HG02973 (cell line): ENCODE data around the gene UBXN11.
"Not testable (repeated sequence)": the region's sequence is repeated elsewhere in the genome, so short reads cannot be mapped to it uniquely, and the experiment has no call there.

Source experiments
- ATAC-seq: cut with Tn5 transposase; IDR thresholded peaks from one replicate; pipeline ENCODE4 v1.9.1; 2021; ENCODE audit warnings: moderate library complexity; ENCODE audit not compliant: unreplicated experiment

Gene UBXN11

DNA sequence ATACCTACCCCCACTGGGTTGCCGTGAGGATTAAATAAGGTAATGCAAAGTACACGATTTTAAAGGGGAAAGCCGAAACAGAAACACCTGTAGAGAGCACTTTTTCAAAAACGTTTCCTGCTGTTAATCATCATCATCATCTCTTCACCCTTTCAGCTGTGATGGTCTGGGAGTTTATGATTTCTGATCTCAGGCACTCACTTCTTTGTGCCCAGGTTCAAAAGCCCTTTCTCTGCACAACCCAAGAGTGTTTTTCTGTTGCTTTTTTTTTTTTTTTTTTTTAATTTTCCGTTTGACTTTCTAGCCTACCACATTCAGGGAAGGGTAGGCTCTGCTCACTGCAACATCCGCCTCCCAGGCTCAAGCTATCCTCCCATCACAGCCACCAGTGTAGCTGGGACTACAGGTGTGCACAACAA, 936 bp upstream of the UBXN11 start:
- no peak for ATAC-seq

GRCh38 chr1:26305667-26306289, 658 bp downstream of the UBXN11 start:
- ATAC-seq = no peak

DNA sequence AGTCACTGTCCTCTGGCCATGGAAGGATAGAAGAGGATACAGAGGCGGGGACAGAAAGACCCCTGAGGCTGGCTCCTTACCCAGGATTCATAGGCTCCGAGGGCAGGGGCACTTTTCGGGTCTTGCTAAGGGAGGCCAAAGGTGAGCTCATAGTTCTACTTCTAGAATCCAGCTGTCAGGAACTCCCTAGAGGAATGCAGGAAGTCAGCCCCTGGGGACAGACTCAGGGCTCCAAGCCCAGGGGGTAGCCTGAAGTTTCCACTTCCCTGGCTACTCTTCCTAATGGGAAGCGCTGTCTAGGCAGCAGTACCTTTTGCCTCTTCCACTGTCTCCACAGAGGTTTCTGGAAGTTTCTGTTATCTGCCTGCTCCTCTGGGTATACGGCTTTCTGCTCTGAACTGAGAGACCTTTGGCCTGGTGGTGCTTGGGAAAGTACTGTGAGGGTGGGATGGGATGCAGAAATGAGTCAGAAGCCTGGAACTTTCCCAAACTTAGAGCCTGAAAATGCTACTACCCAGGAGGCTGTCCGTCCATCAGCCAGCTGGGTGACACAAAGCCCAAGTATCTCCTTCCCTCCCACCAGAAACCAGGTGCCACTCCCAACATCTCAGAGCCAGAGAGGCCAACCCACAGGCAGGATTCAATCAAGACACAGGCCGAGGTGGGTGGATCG, 3.6 kb downstream of the UBXN11 start:
- ATAC-seq = no peak

DNA sequence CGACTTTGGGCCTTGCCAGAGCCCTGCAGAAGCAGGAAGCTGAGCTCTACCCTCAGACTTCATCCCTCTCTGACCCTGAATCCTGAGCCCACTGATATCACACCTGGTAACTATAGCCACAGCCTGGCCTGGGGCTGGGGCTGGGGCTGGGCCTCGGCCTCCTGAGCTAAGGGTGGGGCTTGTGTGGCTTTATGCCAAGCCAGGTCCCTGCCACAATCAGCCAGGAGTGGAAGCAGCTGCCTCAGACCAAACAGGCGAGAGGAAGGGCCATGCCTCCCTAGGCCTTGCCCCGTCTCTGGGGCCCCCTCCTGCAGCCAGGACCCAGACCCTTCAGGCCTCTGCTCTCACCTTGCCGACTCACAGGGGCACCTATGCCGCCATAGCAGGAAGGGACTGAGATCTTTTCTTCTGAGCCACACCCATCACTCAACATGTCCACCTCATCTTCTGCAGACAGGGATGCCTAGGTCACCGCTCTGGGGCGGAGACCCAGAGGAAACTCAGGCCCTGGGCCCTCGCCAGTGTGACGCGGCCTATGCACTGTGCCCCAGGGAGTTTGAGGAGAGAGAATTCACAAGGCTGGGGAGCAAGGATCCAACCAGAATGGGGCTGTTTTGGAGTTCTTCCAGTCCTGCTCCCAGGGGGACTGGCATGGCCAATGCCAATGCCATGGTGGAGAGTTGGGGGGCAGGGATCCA, 5.7 kb downstream of the UBXN11 start:
- no peak for ATAC-seq

- ATAC-seq = no peak
These were observed 8.7 kb downstream of the UBXN11 start for GRCh38 chr1:26297791-26298124.

DNA sequence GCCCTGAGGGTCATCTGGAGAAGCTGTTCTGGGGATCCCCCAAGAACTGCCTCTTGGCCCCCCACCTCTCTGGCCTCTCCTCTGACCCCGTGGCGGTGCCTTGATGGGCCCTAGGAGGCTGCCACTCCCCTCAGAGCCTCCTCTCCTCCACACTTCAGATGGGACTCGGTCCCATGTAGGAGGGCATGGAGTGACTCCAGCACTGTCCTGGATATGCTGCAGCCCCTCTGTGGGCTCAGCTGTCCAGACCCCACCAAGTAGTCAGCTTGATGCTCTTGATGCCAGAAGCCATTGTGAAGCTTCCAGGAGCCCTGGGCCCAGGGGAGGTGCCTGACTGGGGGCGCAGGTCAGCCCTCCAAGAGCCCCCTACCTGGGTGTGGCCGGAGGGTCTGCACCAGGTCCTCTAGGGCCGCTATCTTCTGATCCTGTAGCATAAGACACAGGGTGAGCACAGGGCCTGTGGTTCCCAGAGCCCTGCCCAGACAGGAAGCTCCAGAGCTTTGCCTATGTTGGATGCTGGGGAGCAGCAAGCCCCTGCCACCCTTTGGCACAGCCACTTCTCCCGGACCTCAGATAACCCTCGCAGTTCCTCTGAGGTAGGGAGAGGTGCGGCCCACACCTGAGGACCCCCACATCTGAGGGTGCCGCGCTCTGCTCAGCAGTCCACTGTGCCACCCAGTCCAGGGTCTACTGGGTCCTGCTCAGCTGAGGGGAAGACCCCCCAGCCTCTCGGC, 9.2 kb downstream of the UBXN11 start:
- no peak for ATAC-seq

DNA sequence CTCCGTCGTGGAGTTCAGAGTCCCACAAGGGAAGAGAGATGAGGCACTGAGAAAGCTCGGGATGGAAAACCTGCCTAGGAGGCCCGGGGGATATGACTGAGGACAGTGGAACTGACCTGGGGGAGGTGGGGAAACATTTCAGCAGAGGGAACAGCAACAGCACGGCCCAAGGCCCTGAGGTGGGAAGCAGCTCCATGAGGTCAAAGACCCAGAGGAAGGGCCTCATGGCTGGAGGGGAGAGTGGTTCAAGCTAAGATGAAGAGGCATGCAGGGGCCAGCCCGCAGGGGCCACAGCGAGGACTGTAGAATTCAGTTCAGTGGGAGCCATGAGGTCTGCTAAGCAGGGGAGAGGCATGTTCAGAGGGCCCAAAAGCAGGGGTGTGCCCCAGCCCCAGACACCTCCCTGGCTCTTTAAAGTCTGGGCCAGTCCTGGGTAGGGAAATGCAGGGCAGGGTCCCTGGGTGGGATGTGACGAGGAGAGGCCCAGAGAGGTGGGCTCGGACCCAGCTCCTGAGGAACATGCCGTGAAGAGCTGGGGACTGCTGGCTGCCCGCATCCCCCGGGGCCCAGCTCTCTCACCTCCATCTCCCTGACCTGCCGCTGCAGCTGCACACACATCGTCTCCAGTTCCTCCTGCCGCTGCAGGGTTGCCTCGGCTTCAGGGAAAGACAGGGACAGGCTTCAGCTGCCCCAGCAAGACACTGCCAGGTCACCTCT, 9.9 kb downstream of the UBXN11 start:
- ATAC-seq = no peak

DNA sequence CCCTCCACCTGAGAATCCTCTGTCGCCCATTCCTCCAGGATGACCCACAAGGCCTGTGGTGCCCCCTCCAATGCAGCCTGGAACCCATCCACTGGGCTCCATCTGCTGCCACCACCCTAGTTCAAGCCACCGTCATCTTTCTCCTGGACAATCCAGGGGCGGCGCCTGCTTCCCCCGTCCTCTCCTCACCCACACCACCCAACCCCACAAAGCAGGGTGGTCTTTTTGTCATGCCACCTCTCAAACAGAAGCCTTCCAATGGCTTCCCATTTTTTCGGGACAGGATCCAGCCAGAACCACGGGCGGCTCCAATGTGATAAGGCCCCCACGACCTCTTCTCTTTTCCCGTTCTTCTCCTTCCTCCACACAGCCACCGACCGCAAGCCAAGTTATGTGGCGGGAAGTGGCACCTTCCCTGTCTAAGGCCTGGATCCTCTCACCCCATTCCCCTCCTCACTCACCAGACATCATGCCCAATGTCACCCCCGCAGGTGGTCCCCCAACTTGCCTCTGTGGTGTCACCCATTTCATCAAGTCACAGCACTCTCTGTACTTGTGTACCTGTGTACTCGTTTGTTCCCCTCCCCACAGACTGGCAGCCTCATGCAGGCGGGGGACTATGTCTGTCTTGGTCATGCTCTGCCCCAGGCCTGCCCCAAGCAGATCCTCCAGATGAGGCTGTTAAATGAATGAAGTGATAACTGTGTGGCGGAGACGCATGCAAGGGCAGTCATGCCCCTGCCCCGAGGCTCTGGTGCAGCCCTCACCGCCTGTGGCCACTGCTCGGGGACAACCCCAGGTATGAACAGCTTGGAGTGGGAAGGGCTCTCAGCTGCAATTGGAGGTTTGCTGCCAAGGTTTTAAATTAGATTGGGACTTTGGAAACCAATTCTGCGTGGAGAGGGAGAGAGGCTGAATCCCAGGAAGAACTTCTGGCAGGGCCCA, 11.0 kb downstream of the UBXN11 start:
- ATAC-seq = no peak

DNA sequence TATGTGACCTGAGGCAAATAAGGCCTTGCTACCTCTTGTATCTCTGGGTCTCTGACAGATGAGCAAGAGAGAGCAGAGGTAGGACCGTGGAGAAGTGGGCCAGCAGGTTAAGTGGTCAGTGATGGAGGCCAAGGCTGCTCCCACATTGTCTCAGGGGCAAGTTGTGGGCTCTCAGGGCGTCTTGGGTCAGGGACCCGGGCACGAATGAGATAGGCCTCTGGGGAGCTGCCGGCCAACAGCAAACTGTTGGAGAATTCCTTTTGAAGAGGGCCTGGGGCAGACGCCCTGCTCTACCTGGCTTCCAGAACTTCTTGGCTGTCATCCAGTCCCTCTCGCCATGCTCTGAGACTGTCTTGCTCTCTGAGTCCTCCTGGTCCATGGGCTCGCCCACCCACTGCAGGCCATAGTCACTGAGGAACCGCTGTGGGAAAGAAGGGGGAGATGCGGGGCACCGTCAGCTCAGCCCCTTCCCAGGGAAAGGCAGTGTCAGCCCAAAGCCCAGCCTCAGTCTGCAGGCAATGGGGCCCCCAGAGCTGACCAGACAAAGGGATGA, 12.4 kb downstream of the UBXN11 start:
- no peak for ATAC-seq

- not testable (repeated sequence) for ATAC-seq
These were observed 13.7 kb downstream of the UBXN11 start for GRCh38 chr1:26292735-26293134.

- no peak for ATAC-seq
These were observed 14.5 kb downstream of the UBXN11 start for GRCh38 chr1:26291939-26292338.

GRCh38 chr1:26291433-26291832, 15.0 kb downstream of the UBXN11 start:
- no peak for ATAC-seq

- no peak for ATAC-seq
These were observed 15.6 kb downstream of the UBXN11 start for GRCh38 chr1:26290882-26291261.

DNA sequence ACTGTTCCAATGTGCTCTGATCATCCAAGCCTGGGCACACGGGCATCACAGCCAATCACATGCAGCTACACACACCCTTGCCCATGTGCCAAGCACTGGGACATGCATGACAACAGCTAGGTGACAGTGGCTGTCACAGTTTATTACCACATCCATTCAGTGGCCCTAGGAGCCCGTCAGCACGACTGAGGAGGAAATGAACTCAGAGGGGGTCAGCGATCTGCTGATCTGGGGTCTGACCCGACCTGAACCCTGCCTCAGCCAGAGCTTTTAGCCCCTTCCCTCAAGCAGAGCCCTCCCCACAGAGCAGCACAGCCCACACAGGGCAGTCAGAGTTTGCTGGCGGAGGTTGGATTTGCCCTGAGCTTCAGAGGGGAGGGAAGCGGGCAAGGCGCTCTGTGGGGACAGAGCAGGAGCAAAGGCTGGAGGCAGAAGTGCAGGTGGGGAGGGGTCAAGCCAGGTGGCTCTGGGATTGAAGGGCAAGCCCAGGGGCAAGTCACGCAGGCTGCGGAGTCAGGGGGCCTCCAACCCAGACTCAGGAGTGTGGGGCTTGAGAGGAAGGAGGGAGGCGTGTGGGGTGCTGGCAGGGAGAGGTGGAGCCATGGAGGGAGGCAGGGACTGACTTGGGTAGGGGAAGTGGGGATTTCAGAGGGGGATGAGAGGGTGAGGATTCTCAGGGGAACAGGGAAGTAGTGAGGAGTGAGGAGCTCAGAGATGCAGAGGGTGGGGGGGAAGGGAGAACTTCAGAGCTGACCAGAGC, 16.1 kb downstream of the UBXN11 start:
- ATAC-seq = no peak

GRCh38 chr1:26289158-26290059, 17.0 kb downstream of the UBXN11 start:
- no peak for ATAC-seq

DNA sequence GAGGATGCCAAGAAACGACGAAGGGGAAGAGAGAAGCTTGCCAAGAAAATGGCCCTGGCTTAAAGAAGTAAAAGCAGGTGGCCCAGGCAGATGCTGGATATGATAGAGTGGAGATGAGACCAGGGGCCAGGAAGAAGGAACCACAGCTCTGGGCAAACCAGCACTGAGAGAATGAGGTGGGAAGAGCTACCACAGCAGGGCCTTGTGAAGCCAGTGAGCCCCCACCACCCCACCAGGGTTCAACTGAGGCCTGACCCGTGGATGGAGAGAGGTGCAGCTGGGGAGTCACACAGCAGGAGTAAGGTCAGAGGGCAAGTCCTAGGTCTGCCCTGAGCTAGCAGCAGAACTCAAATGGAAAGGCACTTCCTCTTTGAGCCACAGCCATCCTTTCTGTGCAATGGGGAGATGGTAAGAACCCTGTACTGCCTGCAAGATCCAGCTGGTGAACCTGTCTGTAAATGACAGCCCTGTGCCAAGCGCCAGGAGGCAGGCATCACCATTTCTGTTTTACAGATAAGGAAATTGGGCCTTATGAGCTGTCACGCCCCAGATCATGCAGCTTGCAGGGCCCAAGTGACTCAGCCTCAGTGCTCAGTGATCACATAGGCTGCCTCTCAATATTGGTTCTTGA, 18.0 kb downstream of the UBXN11 start:
- no peak for ATAC-seq

GRCh38 chr1:26287811-26288210, 18.6 kb downstream of the UBXN11 start:
- no peak for ATAC-seq
